GM23248 (cell line): ENCODE results near the gene COLEC11.

Experiments used
- EZH2 ChIP-seq: fragments of 200-600 bp; sonication (generic); IDR thresholded peaks from 2 replicates; pipeline ENCODE4 v1.6.1; 2018; ENCODE audit warnings: antibody characterized with exemption, mild to moderate bottlenecking; ENCODE audit not compliant: insufficient read depth, poor library complexity, severe bottlenecking
- EZH2phosphoT487 ChIP-seq: fragments of 200-600 bp; sonication (generic); IDR thresholded peaks from 2 replicates; pipeline ENCODE4 v1.6.1; 2018; ENCODE audit warnings: antibody characterized with exemption, moderate library complexity, mild to moderate bottlenecking, low read depth; ENCODE audit not compliant: insufficient read depth

DNA sequence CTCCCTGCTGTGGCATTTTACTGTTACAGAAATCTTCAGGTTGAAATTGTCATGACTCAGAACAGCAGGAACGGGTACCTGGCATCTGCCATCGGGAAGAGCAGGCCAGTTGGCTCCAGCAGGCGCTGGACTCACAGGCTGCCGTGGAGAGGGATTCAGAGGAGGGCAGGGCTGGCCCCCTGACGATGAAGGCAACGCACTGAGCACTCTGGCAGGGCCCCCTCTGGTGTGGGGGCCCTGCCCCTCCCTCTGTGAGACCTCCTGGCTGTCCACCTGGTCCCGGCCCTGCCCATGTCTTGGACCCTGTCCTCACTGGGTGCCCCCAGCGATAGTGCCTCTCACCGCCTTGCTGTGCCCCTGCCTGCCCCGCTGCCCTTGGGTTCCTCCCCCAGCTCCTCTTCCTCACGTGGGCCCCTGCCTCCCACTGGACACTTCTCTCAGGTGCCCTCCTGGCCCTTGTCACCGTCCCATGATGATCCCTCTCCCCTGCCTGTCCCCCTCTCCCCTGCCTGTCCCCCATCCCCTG, 39.7 kb downstream of the COLEC11 start:
- TF ChIP-seq EZH2phosphoT487 (no peak), EZH2 (no peak)
